ENCODE measurements around the gene CHD2. TPM values are rescaled to one million over a fixed set of nuclear protein-coding genes. Genes with fewer than 3 reads are reported as not detected.

The CHD2 gene
- total and polyA plus RNA-seq, 10 of the 15 experiments (the other 5 are each of a cell fraction or from before 2014, with no cell fraction given) = 38.1 to 94.7 (median 63.3) TPM

GRCh38 chr15:93027413-93027812, 127.3 kb downstream of the CHD2 start:
- no TSS peak for BruUV-seq (replicated peaks)
- ChIA-PET RAD21 (ENCODE audit: unreplicated experiment) (interaction anchor here (1.6 to 3.7 kb wide), 3 partner anchors 229 to 1092 kb away, joined by 5 to 40 read pairs (median 29); no protein-coding TSS in a partner anchor), SMC1A (ENCODE audit: uncharacterized antibody, unreplicated experiment) (interaction anchor here (2.1 kb wide), 1 partner anchor 10 kb away, joined by 5 read pairs; no protein-coding TSS in a partner anchor), POLR2A (no interaction called here), CTCF (interaction anchor here (1.2 to 5.8 kb wide), 6 partner anchors 9 to 1092 kb away, joined by 3 to 54 read pairs (median 15); no protein-coding TSS in a partner anchor)
- Histone ChIP-seq H4K20me1 (ENCODE audit: control insufficient read depth, insufficient read depth) (peaks cover 4% of the 10 kb centered on the region), H3K27ac (ENCODE audit: control insufficient read depth, insufficient read depth) (no peak overlapping the region), H3K9ac (ENCODE audit: control insufficient read depth, insufficient read depth, low read length) (no peak overlapping the region), H3K4me3 (no peak overlapping the region), H3K4me1 (ENCODE audit: control insufficient read depth, insufficient read depth, low read length) (peaks cover 5% of the 10 kb centered on the region; the same call in 1 of the 2 replicates), H3K36me3 (ENCODE audit: control insufficient read depth in 2 of 2, insufficient read depth in 2 of 2, low read length in 1 of 2) (peaks cover 18 to 24% of the 10 kb centered on the region in 2 experiments), H3K79me2 (ENCODE audit: control insufficient read depth, insufficient read depth, low read length) (no peaks in the 10 kb centered on the region), H3K27me3 (replicated peaks in 1 of 2; ENCODE audit: control insufficient read depth in 2 of 2, insufficient read depth in 2 of 2, low read length in 1 of 2) (no peaks in the 10 kb centered on the region), H2AFZ (ENCODE audit: control insufficient read depth, low read depth, low read length) (no peak overlapping the region), H3K4me2 (ENCODE audit: control insufficient read depth, insufficient read depth) (no peak overlapping the region), H3K9me3 (replicated peaks; ENCODE audit: control insufficient read depth, insufficient read depth, low read length) (no peaks in the 10 kb centered on the region)
- 97% methylated on average over 10 of the region's 10 CpGs for WGBS (ENCODE audit: insufficient coverage, insufficient replicate concordance, low lambda C conversion rate, missing lambda C conversion rate)
- in situ Hi-C loops (cut with MboI) (loop anchor here (5.0 to 25.0 kb wide), 2 partner anchors 225 to 1285 kb away; no protein-coding TSS in a partner anchor), intact Hi-C loops (cut with micrococcal nuclease; ENCODE audit: unreplicated experiment) (no loop called here)
- peak; percentile 56; the same call in 1 of the 2 replicates for TF ChIP-seq POLR2A (IDR thresholded peaks at IDR 0.05; ENCODE audit: low read depth, low read length)
- no peak for TF ChIP-seq NR2F1 (conservative IDR thresholded peaks at IDR 0.05)
- peak; percentile 61; the same call in 1 of the 2 replicates for TF ChIP-seq POLR2AphosphoS5 (IDR thresholded peaks at IDR 0.05; ENCODE audit: low read length)
- TF ChIP-seq IKZF1 (conservative IDR thresholded peaks at IDR 0.05) = no peak
- no peak for TF ChIP-seq NR2C1 (IDR thresholded peaks at IDR 0.05)
- no peak for DNase-seq (ENCODE audit: low read depth, low spot score)
- no peak for ATAC-seq
- no peak for FAIRE-seq

- in situ Hi-C loops (cut with MboI) (loop anchor here (5.0 to 25.0 kb wide), 2 partner anchors 226 to 1284 kb away; no protein-coding TSS in a partner anchor), intact Hi-C loops (cut with micrococcal nuclease; ENCODE audit: unreplicated experiment) (no loop called here)
- ChIA-PET SMC1A (ENCODE audit: uncharacterized antibody, unreplicated experiment) (interaction anchor here (0.9 to 2.3 kb wide), 3 partner anchors 11 to 231 kb away, joined by 3 to 13 read pairs (median 5); no protein-coding TSS in a partner anchor), CTCF (interaction anchor here (0.6 to 5.8 kb wide), 6 partner anchors 9 to 1092 kb away, joined by 3 to 54 read pairs (median 15); no protein-coding TSS in a partner anchor), POLR2A (no interaction called here), RAD21 (ENCODE audit: unreplicated experiment) (interaction anchor here (3.6 to 3.7 kb wide), 2 partner anchors 230 to 1092 kb away, joined by 29 to 40 read pairs; no protein-coding TSS in a partner anchor)
- H3K9me3 ChIP-seq (replicated peaks; ENCODE audit: control insufficient read depth, insufficient read depth, low read length) = no peaks in the 10 kb centered on the region
- H3K27me3 ChIP-seq (replicated peaks in 1 of 2; ENCODE audit: control insufficient read depth in 2 of 2, insufficient read depth in 2 of 2, low read length in 1 of 2) = no peaks in the 10 kb centered on the region
- H3K79me2 ChIP-seq (ENCODE audit: control insufficient read depth, insufficient read depth, low read length) = no peaks in the 10 kb centered on the region
- no peak overlapping the region for H3K9ac ChIP-seq (ENCODE audit: control insufficient read depth, insufficient read depth, low read length)
- ATAC-seq (no peak), FAIRE-seq (no peak), DNase-seq (ENCODE audit: low read depth, low spot score) (no peak)
- H3K27ac ChIP-seq (ENCODE audit: control insufficient read depth, insufficient read depth) = no peak overlapping the region
- H3K4me1 ChIP-seq (ENCODE audit: control insufficient read depth, insufficient read depth, low read length) = peaks cover 5% of the 10 kb centered on the region; the same call in 1 of the 2 replicates
- peaks cover 4% of the 10 kb centered on the region for H4K20me1 ChIP-seq (ENCODE audit: control insufficient read depth, insufficient read depth)
- TF ChIP-seq PML (IDR thresholded peaks at IDR 0.05; ENCODE audit: low read length) (peak; percentile 11; the same call in 1 of the 2 replicates), ATF2 (IDR thresholded peaks at IDR 0.05; ENCODE audit: low read length) (peak; percentile 33; the same call in 1 of the 2 replicates), USF2 (IDR thresholded peaks at IDR 0.05; ENCODE audit: borderline replicate concordance, low read depth, low read length) (no peak), BHLHE40 (IDR thresholded peaks at IDR 0.05; ENCODE audit: borderline replicate concordance in 1 of 2, low read depth in 2 of 2, low read length in 1 of 2) (no peak), POLR2A (IDR thresholded peaks at IDR 0.05; ENCODE audit: low read depth, low read length) (peak; percentile 45), IRF3 (IDR thresholded peaks at IDR 0.05) (no peak), POLR2AphosphoS5 (IDR thresholded peaks at IDR 0.05; ENCODE audit: low read length) (peak; percentile 71; the same call in 1 of the 2 replicates)
- H3K4me2 ChIP-seq (ENCODE audit: control insufficient read depth, insufficient read depth) = no peak overlapping the region
- BruUV-seq (replicated peaks) = no TSS peak
- no peak overlapping the region for H3K4me3 ChIP-seq
- 83% methylated on average over 13 of the region's 13 CpGs for WGBS (ENCODE audit: insufficient coverage, insufficient replicate concordance, low lambda C conversion rate, missing lambda C conversion rate)
- no peak overlapping the region for H2AFZ ChIP-seq (ENCODE audit: control insufficient read depth, low read depth, low read length)
- H3K36me3 ChIP-seq (ENCODE audit: control insufficient read depth in 2 of 2, insufficient read depth in 2 of 2, low read length in 1 of 2) = peaks cover 16 to 24% of the 10 kb centered on the region in 2 experiments
Observed at GRCh38 chr15:93028111-93028631, 128.0 kb downstream of the CHD2 start.

Measured in GM12878 (cell line).